ENCODE measurements around the gene CHIC2. TPM values are rescaled to one million over a fixed set of nuclear protein-coding genes. Genes with fewer than 3 reads are reported as not detected.

CHIC2 gene
- total and polyA plus RNA-seq, 2 of the 8 experiments (the other 6 are each of a cell fraction or from before 2014, with no cell fraction given), result 4.5 to 10.9 TPM

GRCh38 chr4:54090404-54090803 lies 26.0 kb upstream of the CHIC2 start (continued):
- TF ChIP-seq EZH2 (IDR thresholded peaks at IDR 0.05; ENCODE audit: low read depth, low read length, severe bottlenecking), result no peak
- TF ChIP-seq ASH2L (IDR thresholded peaks at IDR 0.05; ENCODE audit: low read length), result no peak

All from H1 (cell line).